Chondrocyte (in vitro differentiated cells): ENCODE measurements around the gene EMB. TPM values are rescaled to one million over a fixed set of nuclear protein-coding genes. Genes with fewer than 3 reads are reported as not detected.
A peak's percentile ranks its signal among the peaks of the same experiment; 100 is the strongest.
"Not testable (repeated sequence)": the region's sequence is repeated elsewhere in the genome, so short reads cannot be mapped to it uniquely, and the experiment has no call there.

Experiments
- DNase-seq: peaks from one replicate; pipeline ENCODE4 v3.0.0; 2021; ENCODE audit warnings: mixed read lengths, low spot score
- H3K27ac Mint-ChIP-seq: one replicate; pipeline ENCODE4 v1.8.0; 2021; ENCODE audit warnings: mild to moderate bottlenecking, moderate library complexity, mixed read lengths; ENCODE audit not compliant: unreplicated experiment
- H3K27me3 Mint-ChIP-seq: 2 replicates; pipeline ENCODE4 v1.8.0; 2021; ENCODE audit warnings: low read depth, mixed read lengths
- H3K36me3 Mint-ChIP-seq: 2 replicates; pipeline ENCODE4 v1.8.0; 2021; ENCODE audit warnings: low read depth, mixed read lengths
- H3K4me1 Mint-ChIP-seq: 2 replicates; pipeline ENCODE4 v1.8.0; 2021; ENCODE audit warnings: low read depth, mild to moderate bottlenecking, mixed read lengths
- H3K4me3 Mint-ChIP-seq: one replicate; pipeline ENCODE4 v1.8.0; 2021; ENCODE audit warnings: mild to moderate bottlenecking, moderate library complexity, mixed read lengths; ENCODE audit not compliant: unreplicated experiment
- H3K9me3 Mint-ChIP-seq: 2 replicates; pipeline ENCODE4 v1.8.0; 2021; ENCODE audit warnings: low read depth, mixed read lengths
- CTCF ChIP-seq: fragments of 200-600 bp; sonication (generic); IDR thresholded peaks from 2 replicates; pipeline ENCODE4 v1.5.0; 2021; ENCODE audit warnings: antibody characterized with exemption, mild to moderate bottlenecking, moderate library complexity
- total RNA-seq: library from RNA; stranded (reverse); gene quantifications from 3 replicates; pipeline ENCODE4 v1.2.1, GENCODE V29; 2021

Gene EMB
- total RNA-seq, 1 donor from 2014 or later = 7.8 TPM

GRCh38 chr5:50441493-50441955 lies 436 bp upstream of the EMB start:
- peaks cover 10% of the 10 kb centered on the region for H3K4me1 Mint-ChIP-seq

GRCh38 chr5:50439221-50439620 lies 1.9 kb downstream of the EMB start:
- peaks cover 10% of the 10 kb centered on the region for H3K4me1 Mint-ChIP-seq
- H3K9me3 Mint-ChIP-seq = no peaks in the 10 kb centered on the region
- H3K36me3 Mint-ChIP-seq = no peaks in the 10 kb centered on the region
- no peak for TF ChIP-seq CTCF
- no peak overlapping the region for H3K4me3 Mint-ChIP-seq
- H3K27me3 Mint-ChIP-seq = peaks cover 4% of the 10 kb centered on the region
- no peak overlapping the region for H3K27ac Mint-ChIP-seq
- no peak for DNase-seq

More at GRCh38 chr5:50441493-50441955, 436 bp upstream of the EMB start:
- Mint-ChIP-seq H3K9me3 (no peaks in the 10 kb centered on the region), H3K4me3 (peak overlapping the region; percentile 75), H3K36me3 (no peaks in the 10 kb centered on the region), H3K27me3 (peaks cover 4% of the 10 kb centered on the region), H3K27ac (no peak overlapping the region)
- TF ChIP-seq CTCF = no peak
- no peak for DNase-seq

- not testable (repeated sequence) for H3K27me3 Mint-ChIP-seq, DNase-seq, H3K9me3 Mint-ChIP-seq, H3K27ac Mint-ChIP-seq, H3K4me3 Mint-ChIP-seq, H3K36me3 Mint-ChIP-seq, H3K4me1 Mint-ChIP-seq
Observed at GRCh38 chr5:50438060-50438459, 3.0 kb downstream of the EMB start.

GRCh38 chr5:50435168-50435567 lies 5.9 kb downstream of the EMB start:
- no peak for TF ChIP-seq CTCF
- Mint-ChIP-seq H3K4me1 (peaks cover 4% of the 10 kb centered on the region), H3K27me3 (no peaks in the 10 kb centered on the region), H3K27ac (no peak overlapping the region), H3K4me3 (no peak overlapping the region), H3K36me3 (no peaks in the 10 kb centered on the region), H3K9me3 (no peaks in the 10 kb centered on the region)
- DNase-seq = no peak

- DNase-seq, H3K9me3 Mint-ChIP-seq, H3K4me1 Mint-ChIP-seq, H3K36me3 Mint-ChIP-seq, H3K27me3 Mint-ChIP-seq, H3K4me3 Mint-ChIP-seq, H3K27ac Mint-ChIP-seq: not testable (repeated sequence)
Observed at GRCh38 chr5:50431133-50431904, 9.8 kb downstream of the EMB start.

GRCh38 chr5:50423100-50423799 lies 17.8 kb downstream of the EMB start:
- DNase-seq, H3K27ac Mint-ChIP-seq, H3K4me3 Mint-ChIP-seq, H3K27me3 Mint-ChIP-seq, H3K4me1 Mint-ChIP-seq, H3K36me3 Mint-ChIP-seq: not testable (repeated sequence)
- H3K9me3 Mint-ChIP-seq = peaks cover 11% of the 10 kb centered on the region

- H3K4me1 Mint-ChIP-seq, H3K27me3 Mint-ChIP-seq, DNase-seq, H3K36me3 Mint-ChIP-seq, H3K27ac Mint-ChIP-seq, H3K4me3 Mint-ChIP-seq: not testable (repeated sequence)
- peaks cover 13% of the 10 kb centered on the region for H3K9me3 Mint-ChIP-seq
Observed at GRCh38 chr5:50421184-50421950, 19.7 kb downstream of the EMB start.
